Measurements from ENCODE around the gene DRG1. TPM values are rescaled to one million over a fixed set of nuclear protein-coding genes. Genes with fewer than 3 reads are reported as not detected.

The DRG1 gene
- polyA plus RNA-seq (2012; ENCODE audit: insufficient read length, low read depth): 172 TPM

- TF ChIP-seq FOXP2 (optimal IDR thresholded peaks at IDR 0.05; ENCODE audit: borderline replicate concordance, extremely low read depth, extremely low read length, insufficient read depth) (peak; percentile 72), REST (IDR thresholded peaks at IDR 0.05; ENCODE audit: insufficient read depth in 1 of 2, low read depth in 2 of 2, low read length in 2 of 2) (no peak), POLR2AphosphoS5 (IDR thresholded peaks at IDR 0.05; ENCODE audit: low read depth, low read length) (peak; percentile 98), SIN3A (IDR thresholded peaks at IDR 0.05; ENCODE audit: borderline replicate concordance, insufficient read depth, low read length) (0 out of 2 replicates have a peak, but pooled peaks have one; percentile 32), TAF1 (IDR thresholded peaks at IDR 0.05; ENCODE audit: borderline replicate concordance, insufficient read depth, low read length) (no peak; the same call in 1 of the 2 replicates)
These were observed at the start of gene DRG1 for GRCh38 chr22:31399211-31400022. TSS of gene DRG1 (plus strand) at chr22:31399604. CDS start at chr22:31399684, 80 bp downstream.

GRCh38 chr22:31349960-31350359 lies 49.4 kb upstream of the DRG1 start:
- TF ChIP-seq TAF1 (IDR thresholded peaks at IDR 0.05; ENCODE audit: borderline replicate concordance, insufficient read depth, low read length) (no peak), FOXP2 (optimal IDR thresholded peaks at IDR 0.05; ENCODE audit: borderline replicate concordance, extremely low read depth, extremely low read length, insufficient read depth) (no peak)

- TF ChIP-seq POLR2AphosphoS5 (IDR thresholded peaks at IDR 0.05; ENCODE audit: low read depth, low read length) (no peak), REST (IDR thresholded peaks at IDR 0.05; ENCODE audit: insufficient read depth in 1 of 2, low read depth in 2 of 2, low read length in 2 of 2) (0 out of 4 replicates have a peak, but pooled peaks of 1 of the 2 experiments have one; percentile 48)
These were observed 49.0 kb upstream of the DRG1 start for GRCh38 chr22:31350410-31350863.

- TF ChIP-seq REST (IDR thresholded peaks at IDR 0.05; ENCODE audit: insufficient read depth in 1 of 2, low read depth in 2 of 2, low read length in 2 of 2) (no peak), TAF1 (IDR thresholded peaks at IDR 0.05; ENCODE audit: borderline replicate concordance, insufficient read depth, low read length) (no peak), SIN3A (IDR thresholded peaks at IDR 0.05; ENCODE audit: borderline replicate concordance, insufficient read depth, low read length) (no peak), FOXP2 (optimal IDR thresholded peaks at IDR 0.05; ENCODE audit: borderline replicate concordance, extremely low read depth, extremely low read length, insufficient read depth) (no peak), POLR2AphosphoS5 (IDR thresholded peaks at IDR 0.05; ENCODE audit: low read depth, low read length) (no peak)
These were observed 44.9 kb upstream of the DRG1 start for GRCh38 chr22:31354515-31354914.

- TF ChIP-seq POLR2AphosphoS5 (IDR thresholded peaks at IDR 0.05; ENCODE audit: low read depth, low read length): no peak
These were observed 39.4 kb upstream of the DRG1 start for GRCh38 chr22:31360029-31360428.

- no peak for TF ChIP-seq POLR2AphosphoS5 (IDR thresholded peaks at IDR 0.05; ENCODE audit: low read depth, low read length)
- no peak for TF ChIP-seq TAF1 (IDR thresholded peaks at IDR 0.05; ENCODE audit: borderline replicate concordance, insufficient read depth, low read length)
- no peak for TF ChIP-seq REST (IDR thresholded peaks at IDR 0.05; ENCODE audit: insufficient read depth in 1 of 2, low read depth in 2 of 2, low read length in 2 of 2)
- TF ChIP-seq SIN3A (IDR thresholded peaks at IDR 0.05; ENCODE audit: borderline replicate concordance, insufficient read depth, low read length): no peak
- TF ChIP-seq FOXP2 (optimal IDR thresholded peaks at IDR 0.05; ENCODE audit: borderline replicate concordance, extremely low read depth, extremely low read length, insufficient read depth): no peak
These were observed 37.7 kb upstream of the DRG1 start for GRCh38 chr22:31361743-31362142.

Measured in PFSK-1 (cell line).